H9 (cell line): Measurements from ENCODE around the gene CCDC69. TPM values are rescaled to one million over a fixed set of nuclear protein-coding genes. Genes with fewer than 3 reads are reported as not detected.

ENCODE experiments used
- DNase-seq: peaks from one replicate; pipeline ENCODE4 v3.0.0-alpha.2; 2017
- H2AFZ ChIP-seq: one replicate; pipeline ENCODE4 v1.6.1; 2013; ENCODE audit warnings: mild to moderate bottlenecking, low read length, control low read depth, moderate library complexity
- H2AK5ac ChIP-seq: 2 replicates; pipeline ENCODE4 v1.6.1; 2013; ENCODE audit warnings: low read length, control low read depth, mixed read lengths; ENCODE audit not compliant: insufficient read length
- H2BK120ac ChIP-seq: one replicate; pipeline ENCODE4 v1.6.1; 2013; ENCODE audit warnings: low read depth, mild to moderate bottlenecking, low read length, control low read depth, inconsistent platforms; ENCODE audit not compliant: poor library complexity, severe bottlenecking
- H2BK12ac ChIP-seq: 2 replicates; pipeline ENCODE4 v1.6.1; 2013; ENCODE audit warnings: low read length, control low read depth, mixed read lengths, low read depth; ENCODE audit not compliant: insufficient read length
- H2BK15ac ChIP-seq: 2 replicates; pipeline ENCODE4 v1.6.1; 2013; ENCODE audit warnings: low read depth, low read length, control low read depth
- H2BK20ac ChIP-seq: one replicate; pipeline ENCODE4 v1.6.1; 2013; ENCODE audit warnings: low read depth, mild to moderate bottlenecking, low read length, control low read depth, inconsistent platforms; ENCODE audit not compliant: poor library complexity, severe bottlenecking
- H2BK5ac ChIP-seq: 2 replicates; pipeline ENCODE4 v1.6.1; 2013; ENCODE audit warnings: low read length, control low read depth, mixed read lengths; ENCODE audit not compliant: insufficient read length
- H3K14ac ChIP-seq: 2 replicates; pipeline ENCODE4 v1.6.1; 2013; ENCODE audit warnings: low read length, control low read depth; ENCODE audit not compliant: insufficient read depth
- H3K18ac ChIP-seq: 2 replicates; pipeline ENCODE4 v1.6.1; 2013; ENCODE audit warnings: low read depth, mild to moderate bottlenecking, mixed read lengths, low read length, control low read depth; ENCODE audit not compliant: insufficient read length
- H3K23ac ChIP-seq: 2 replicates; pipeline ENCODE4 v1.6.1; 2013; ENCODE audit warnings: low read length, control low read depth, mixed read lengths, low read depth; ENCODE audit not compliant: insufficient read length
- H3K23me2 ChIP-seq: 2 replicates; pipeline ENCODE4 v1.6.1; 2013; ENCODE audit warnings: low read depth, mild to moderate bottlenecking, mixed read lengths, low read length, control low read depth; ENCODE audit not compliant: insufficient read length, poor library complexity, severe bottlenecking
- H3K27ac ChIP-seq: 2 replicates; pipeline ENCODE4 v1.5.1; 2013; ENCODE audit warnings: low read length, control low read depth, mixed read lengths, low read depth; ENCODE audit not compliant: insufficient read length
- H3K27me3 ChIP-seq: 2 replicates; pipeline ENCODE4 v1.6.1; 2013; ENCODE audit warnings: low read length, control low read depth, inconsistent platforms; ENCODE audit not compliant: insufficient read depth
- H3K4ac ChIP-seq: 2 replicates; pipeline ENCODE4 v1.6.1; 2013; ENCODE audit warnings: low read depth, mild to moderate bottlenecking, control low read depth, inconsistent platforms, low read length, moderate library complexity
- H3K4me1 ChIP-seq: 2 replicates; pipeline ENCODE4 v1.6.1; 2013; ENCODE audit warnings: low read length, control low read depth, inconsistent platforms; ENCODE audit not compliant: insufficient read depth
- H3K4me2 ChIP-seq: 2 replicates; pipeline ENCODE4 v1.6.1; 2013; ENCODE audit warnings: low read length, control low read depth, mixed read lengths; ENCODE audit not compliant: insufficient read length, insufficient read depth
- H3K56ac ChIP-seq: 2 replicates; pipeline ENCODE4 v1.6.1; 2013; ENCODE audit warnings: low read depth, mild to moderate bottlenecking, mixed read lengths, low read length, control low read depth; ENCODE audit not compliant: insufficient read length
- H3K79me1 ChIP-seq: 2 replicates; pipeline ENCODE4 v1.6.1; 2013; ENCODE audit warnings: low read depth, mild to moderate bottlenecking, moderate library complexity, low read length, control low read depth, inconsistent platforms; ENCODE audit not compliant: insufficient read depth, poor library complexity, severe bottlenecking
- H3K79me2 ChIP-seq: 2 replicates; pipeline ENCODE4 v1.6.1; 2013; ENCODE audit warnings: low read length, control low read depth, inconsistent platforms; ENCODE audit not compliant: insufficient read depth
- H3K9ac ChIP-seq: 2 replicates; pipeline ENCODE4 v1.6.1; 2013; ENCODE audit warnings: low read length, control low read depth, mixed read lengths; ENCODE audit not compliant: insufficient read length; ENCODE audit errors: extremely low read depth
- H3K9me3 ChIP-seq: one replicate; pipeline ENCODE4 v1.6.1; 2013; ENCODE audit warnings: low read depth, low read length, inconsistent platforms; ENCODE audit not compliant: control insufficient read depth
- H3T11ph ChIP-seq: one replicate; pipeline ENCODE4 v1.6.1; 2013; ENCODE audit warnings: mild to moderate bottlenecking, low read length, control low read depth, inconsistent platforms
- H4K20me1 ChIP-seq: one replicate; pipeline ENCODE4 v1.6.1; 2013; ENCODE audit not compliant: control insufficient read depth, insufficient read length, insufficient read depth
- H4K5ac ChIP-seq: 2 replicates; pipeline ENCODE4 v1.6.1; 2013; ENCODE audit warnings: low read depth, mild to moderate bottlenecking, mixed read lengths, low read length, control low read depth; ENCODE audit not compliant: insufficient read length
- H4K8ac ChIP-seq: replicated peaks from 2 replicates; pipeline ENCODE4 v1.6.1; 2013; ENCODE audit warnings: low read length, control low read depth, mixed read lengths, low read depth; ENCODE audit not compliant: insufficient read length
- H4K91ac ChIP-seq: 2 replicates; pipeline ENCODE4 v1.6.1; 2013; ENCODE audit warnings: low read depth, mild to moderate bottlenecking, moderate library complexity, mixed read lengths, low read length, control low read depth; ENCODE audit not compliant: insufficient read length
- H3K27ac Mint-ChIP-seq, 3 experiments: 2 replicates in 2 of 3; 3 replicates in 1 of 3; pipeline ENCODE4 v1.8.0; 2020 to 2021; ENCODE audit warnings: mixed read lengths in 3 of 3, mild to moderate bottlenecking in 1 of 3, moderate library complexity in 1 of 3
- H3K27me3 Mint-ChIP-seq: 2 replicates; pipeline ENCODE4 v1.8.0; 2021; ENCODE audit warnings: low read depth, mild to moderate bottlenecking, moderate library complexity, mixed read lengths
- H3K36me3 Mint-ChIP-seq, 3 experiments: 2 replicates in 2 of 3; 3 replicates in 1 of 3; pipeline ENCODE4 v1.8.0; 2020 to 2021; ENCODE audit warnings: low read depth in 3 of 3, mixed read lengths in 3 of 3; ENCODE audit not compliant: insufficient read depth in 1 of 3
- H3K4me1 Mint-ChIP-seq, 2 experiments: 2 replicates each; pipeline ENCODE4 v1.8.0; 2020; ENCODE audit warnings: mixed read lengths in 2 of 2
- H3K4me3 Mint-ChIP-seq, 2 experiments: 2 replicates in 1 of 2; 3 replicates in 1 of 2; pipeline ENCODE4 v1.8.0; 2020 to 2021; ENCODE audit warnings: mild to moderate bottlenecking in 2 of 2, mixed read lengths in 2 of 2, moderate library complexity in 1 of 2
- H3K9me3 Mint-ChIP-seq, 2 experiments: 2 replicates in 1 of 2; 3 replicates in 1 of 2; pipeline ENCODE4 v1.8.0; 2020; ENCODE audit warnings: mild to moderate bottlenecking in 2 of 2, mixed read lengths in 2 of 2, moderate library complexity in 1 of 2
- CTCF ChIP-seq: fragments of 200-600 bp; sonication (generic); conservative IDR thresholded peaks from 3 replicates; pipeline ENCODE4 v1.8.0; 2021; ENCODE audit warnings: antibody characterized with exemption, mild to moderate bottlenecking
- WGBS: extraction: QIAGEN DNeasy Blood & Tissue Kit; methylation state at CpG from one replicate; pipeline ENCODE4 v1.1.7; 2013; ENCODE audit warnings: missing lambda C conversion rate, low lambda C conversion rate, mixed read lengths; ENCODE audit not compliant: insufficient read length; ENCODE audit errors: extremely low coverage; 5-methylcytosine and 5-hydroxymethylcytosine counted together
- total RNA-seq: library from RNA; stranded (reverse); gene quantifications from 2 replicates; pipeline ENCODE4 v1.2.1, GENCODE V29; 2021

The CCDC69 gene
- total RNA-seq, 1 experiment from 2014 or later: 5.3 TPM

- no peak for TF ChIP-seq CTCF
- Histone ChIP-seq H3K4ac (no peak overlapping the region), H3K9me3 (no peaks in the 10 kb centered on the region), H3K56ac (no peak overlapping the region), H3K79me1 (no peaks in the 10 kb centered on the region), H4K8ac (no peak overlapping the region), H2BK20ac (no peak overlapping the region), H3K27me3 (no peaks in the 10 kb centered on the region), H3T11ph (no peak overlapping the region), H3K27ac (no peak overlapping the region), H3K23ac (no peak overlapping the region), H2BK12ac (no peak overlapping the region), H3K79me2 (no peaks in the 10 kb centered on the region), H3K14ac (no peak overlapping the region), H3K9ac (no peak overlapping the region), H3K4me2 (no peak overlapping the region), H3K18ac (no peak overlapping the region), H4K91ac (no peak overlapping the region), H2AK5ac (no peak overlapping the region), H4K20me1 (no peaks in the 10 kb centered on the region), H2BK15ac (no peak overlapping the region), H2AFZ (no peak overlapping the region), H2BK5ac (no peak overlapping the region), H4K5ac (no peak overlapping the region), H3K4me1 (peaks cover 3% of the 10 kb centered on the region; the same call in 1 of the 2 replicates), H3K23me2 (no peaks in the 10 kb centered on the region), H2BK120ac (no peak overlapping the region)
- Mint-ChIP-seq H3K4me3 (no peak overlapping the region), H3K27ac (no peak overlapping the region; a peak in 1 of 7 replicates), H3K9me3 (no peaks in the 10 kb centered on the region), H3K36me3 (no peaks in the 10 kb centered on the region), H3K4me1 (peaks cover 11 to 17% of the 10 kb centered on the region in 2 experiments), H3K27me3 (peaks cover 3% of the 10 kb centered on the region; the same call in 1 of the 2 replicates)
- no peak for DNase-seq
- no CpG with 5 or more reads among the region's 8 CpGs for WGBS
These were observed 40.9 kb downstream of the CCDC69 start for GRCh38 chr5:151182976-151183375.
